Measurements from ENCODE around the gene UBQLN3.

GRCh38 chr11:5486421-5486820, 23.3 kb downstream of the UBQLN3 start:
- TF ChIP-seq CTCF (IDR thresholded peaks at IDR 0.05) (no peak), REST (IDR thresholded peaks at IDR 0.05; ENCODE audit: insufficient read depth in 1 of 2, low read depth in 2 of 2, low read length in 1 of 2) (no peak)

Measured in Panc1 (cell line).